ENCODE data around the gene PLD4.

Gene PLD4

DNA sequence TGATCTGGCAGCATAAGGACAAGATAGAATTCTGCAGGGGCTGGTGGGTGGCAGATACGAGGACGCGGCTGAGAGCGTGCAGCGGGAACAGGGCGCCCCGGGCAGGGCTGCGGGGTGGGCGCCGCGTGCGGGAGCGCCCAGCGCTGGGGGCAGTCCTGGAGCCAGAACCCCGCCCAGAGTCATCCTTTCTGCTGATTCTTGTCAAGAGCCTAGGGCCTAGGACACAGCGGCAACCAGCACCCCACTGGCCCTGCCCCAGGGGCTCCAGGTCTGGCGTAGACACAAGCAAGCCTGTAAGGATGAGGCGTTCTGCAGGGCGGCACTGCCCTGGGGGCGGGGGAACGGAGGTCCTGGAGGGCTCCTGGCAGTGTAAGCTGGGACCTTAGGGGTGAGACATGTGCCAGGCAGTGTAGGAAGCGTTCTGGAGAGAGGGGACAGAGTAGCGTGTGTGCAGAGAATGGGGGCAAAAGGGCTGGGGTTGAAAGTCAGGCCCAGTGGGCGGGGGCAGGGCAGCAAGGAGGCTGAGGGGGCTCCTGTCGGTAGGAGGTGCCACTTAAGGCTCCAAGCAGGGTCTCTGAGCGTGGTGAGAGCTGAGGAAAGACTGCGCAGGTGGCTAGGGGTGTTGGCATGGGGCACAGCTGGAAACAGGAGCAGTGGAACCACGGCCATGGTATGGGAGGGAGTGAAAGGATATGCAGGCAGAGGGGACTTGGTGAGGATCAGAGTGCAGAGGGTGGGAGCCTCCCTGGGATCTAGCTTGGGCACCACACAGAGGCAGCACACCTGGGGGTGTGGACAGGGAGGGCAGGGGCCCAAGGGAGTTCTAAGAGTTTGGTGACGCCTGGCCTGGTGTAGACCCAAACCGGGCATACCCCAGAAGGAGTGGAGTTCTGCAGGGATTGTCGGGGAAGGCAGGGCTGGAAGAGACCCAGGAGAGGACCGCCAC is 54.3 kb downstream of the PLD4 start:
- Histone ChIP-seq H3K9me3 (ENCODE audit: insufficient read depth, low read depth, low read length) (no peaks in the 10 kb centered on the region), H3K36me3 (ENCODE audit: insufficient read depth, low read depth, low read length) (no peaks in the 10 kb centered on the region), H3K4me3 (ENCODE audit: low read length) (peak overlapping the region; percentile 57; the same call in 1 of the 2 replicates), H3K9ac (ENCODE audit: low read depth, low read length) (no peak overlapping the region), H3K27ac (ENCODE audit: low read length) (no peak overlapping the region), H3K4me1 (ENCODE audit: insufficient read depth, low read length) (no peaks in the 10 kb centered on the region; the same call in 1 of the 2 replicates), H3K27me3 (ENCODE audit: insufficient read depth, low read length) (peaks cover 43% of the 10 kb centered on the region)

- Histone ChIP-seq H3K27ac (ENCODE audit: low read length) (no peak overlapping the region), H3K4me1 (ENCODE audit: insufficient read depth, low read length) (no peaks in the 10 kb centered on the region), H3K36me3 (ENCODE audit: insufficient read depth, low read depth, low read length) (no peaks in the 10 kb centered on the region), H3K27me3 (ENCODE audit: insufficient read depth, low read length) (peaks cover 43% of the 10 kb centered on the region), H3K4me3 (ENCODE audit: low read length) (no peak overlapping the region), H3K9ac (ENCODE audit: low read depth, low read length) (no peak overlapping the region), H3K9me3 (ENCODE audit: insufficient read depth, low read depth, low read length) (no peaks in the 10 kb centered on the region)
Measured at GRCh38 chr14:104979758-104980610, 55.3 kb downstream of the PLD4 start.

DNA sequence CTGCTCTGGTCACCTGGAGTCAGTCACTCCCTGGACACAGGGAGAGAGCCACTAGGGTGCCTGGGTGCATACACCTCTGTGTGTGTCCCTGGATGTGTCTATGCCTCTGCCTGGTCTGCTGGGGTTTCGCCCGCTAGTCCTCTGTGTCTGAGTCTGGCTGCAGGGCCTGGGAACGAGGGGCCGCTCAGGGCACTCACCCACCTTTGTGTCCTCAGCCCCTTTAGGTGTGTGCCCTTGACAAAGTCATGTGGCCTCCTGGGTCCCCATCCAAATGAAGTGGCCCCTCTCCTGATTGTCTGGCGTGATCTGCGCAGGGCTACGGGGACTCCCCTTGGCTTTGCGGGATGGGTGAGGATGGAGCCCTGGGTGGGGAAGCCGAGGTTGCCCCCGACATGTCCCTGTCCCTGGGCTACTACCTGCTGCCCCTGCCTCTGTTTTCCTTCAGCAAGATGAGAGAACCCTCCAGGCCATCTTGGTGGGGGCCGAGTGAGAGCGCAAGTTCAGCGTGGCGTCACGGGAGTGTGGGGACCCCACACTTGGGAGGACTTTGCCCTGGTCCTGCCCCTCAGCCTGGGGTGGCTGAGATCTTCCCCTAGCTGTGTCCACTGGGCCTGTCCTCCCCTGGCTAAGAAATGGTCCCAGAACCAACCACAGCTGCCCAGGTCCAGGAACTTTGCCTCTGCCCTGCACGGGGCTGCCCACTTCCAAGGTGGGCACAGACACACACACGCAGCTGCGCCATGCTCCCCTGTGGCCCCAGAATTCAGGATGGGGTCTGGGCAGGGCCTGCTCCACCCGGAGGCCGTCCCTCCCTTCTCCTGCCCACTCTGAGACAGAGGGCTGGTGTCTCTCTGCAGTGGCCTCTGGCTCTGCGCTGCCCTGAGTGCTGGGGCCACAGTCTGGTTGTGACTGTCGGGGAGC is 56.2 kb downstream of the PLD4 start:
- H3K27ac ChIP-seq (ENCODE audit: low read length) = no peak overlapping the region
- no peak overlapping the region for H3K4me3 ChIP-seq (ENCODE audit: low read length)
- peaks cover 43% of the 10 kb centered on the region for H3K27me3 ChIP-seq (ENCODE audit: insufficient read depth, low read length)
- no peak overlapping the region for H3K9ac ChIP-seq (ENCODE audit: low read depth, low read length)
- no peaks in the 10 kb centered on the region for H3K9me3 ChIP-seq (ENCODE audit: insufficient read depth, low read depth, low read length)
- no peaks in the 10 kb centered on the region for H3K4me1 ChIP-seq (ENCODE audit: insufficient read depth, low read length)
- H3K36me3 ChIP-seq (ENCODE audit: insufficient read depth, low read depth, low read length) = no peaks in the 10 kb centered on the region

- Histone ChIP-seq H3K4me1 (ENCODE audit: insufficient read depth, low read length) (no peaks in the 10 kb centered on the region), H3K9me3 (ENCODE audit: insufficient read depth, low read depth, low read length) (no peaks in the 10 kb centered on the region), H3K27me3 (ENCODE audit: insufficient read depth, low read length) (peaks cover 42% of the 10 kb centered on the region), H3K36me3 (ENCODE audit: insufficient read depth, low read depth, low read length) (no peaks in the 10 kb centered on the region), H3K4me3 (ENCODE audit: low read length) (no peak overlapping the region), H3K27ac (ENCODE audit: low read length) (no peak overlapping the region), H3K9ac (ENCODE audit: low read depth, low read length) (no peak overlapping the region)
Measured at GRCh38 chr14:104981699-104982541, 57.2 kb downstream of the PLD4 start.

DNA sequence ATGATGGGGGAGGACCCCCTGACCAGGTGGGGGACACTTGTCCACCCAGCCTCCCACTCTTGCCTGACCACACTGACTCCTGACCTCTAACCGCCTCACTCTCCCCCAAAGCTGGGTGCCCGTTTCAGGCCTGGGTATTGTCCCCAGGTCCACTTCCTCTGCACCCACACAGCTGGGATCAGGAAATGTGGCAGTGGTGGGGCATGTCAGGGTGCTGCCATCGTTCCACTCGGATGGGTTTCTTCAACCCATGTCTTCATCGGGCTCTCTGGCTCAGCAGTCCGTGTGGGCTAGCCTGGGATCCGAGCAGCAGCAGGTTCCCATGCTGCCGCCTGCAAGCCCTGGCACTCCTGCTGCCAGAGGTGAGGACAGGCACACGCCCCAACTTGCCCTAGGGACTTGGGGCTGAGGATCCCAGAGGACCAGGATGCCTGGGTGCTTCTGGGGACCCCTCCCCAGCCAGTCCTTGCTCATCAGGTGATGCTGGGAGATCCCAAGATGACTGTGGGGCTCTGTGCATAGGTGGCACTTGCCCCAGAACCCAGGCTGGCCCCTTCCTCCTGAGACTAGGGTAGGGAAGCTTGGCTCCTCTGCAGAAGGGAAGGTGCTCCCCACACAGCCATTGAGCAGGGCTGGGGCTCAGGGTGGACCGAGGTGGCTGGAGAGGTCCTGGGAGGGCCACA is 58.0 kb downstream of the PLD4 start:
- Histone ChIP-seq H3K9ac (ENCODE audit: low read depth, low read length) (no peak overlapping the region), H3K9me3 (ENCODE audit: insufficient read depth, low read depth, low read length) (no peaks in the 10 kb centered on the region), H3K27ac (ENCODE audit: low read length) (no peak overlapping the region), H3K4me1 (ENCODE audit: insufficient read depth, low read length) (no peaks in the 10 kb centered on the region), H3K4me3 (ENCODE audit: low read length) (no peak overlapping the region), H3K36me3 (ENCODE audit: insufficient read depth, low read depth, low read length) (no peaks in the 10 kb centered on the region), H3K27me3 (ENCODE audit: insufficient read depth, low read length) (peaks cover 34% of the 10 kb centered on the region)

Measured in iPS-20b (cell line).